ENCODE results near the gene SHTN1. TPM values are rescaled to one million over a fixed set of nuclear protein-coding genes. Genes with fewer than 3 reads are reported as not detected.

SHTN1 gene, protein sequence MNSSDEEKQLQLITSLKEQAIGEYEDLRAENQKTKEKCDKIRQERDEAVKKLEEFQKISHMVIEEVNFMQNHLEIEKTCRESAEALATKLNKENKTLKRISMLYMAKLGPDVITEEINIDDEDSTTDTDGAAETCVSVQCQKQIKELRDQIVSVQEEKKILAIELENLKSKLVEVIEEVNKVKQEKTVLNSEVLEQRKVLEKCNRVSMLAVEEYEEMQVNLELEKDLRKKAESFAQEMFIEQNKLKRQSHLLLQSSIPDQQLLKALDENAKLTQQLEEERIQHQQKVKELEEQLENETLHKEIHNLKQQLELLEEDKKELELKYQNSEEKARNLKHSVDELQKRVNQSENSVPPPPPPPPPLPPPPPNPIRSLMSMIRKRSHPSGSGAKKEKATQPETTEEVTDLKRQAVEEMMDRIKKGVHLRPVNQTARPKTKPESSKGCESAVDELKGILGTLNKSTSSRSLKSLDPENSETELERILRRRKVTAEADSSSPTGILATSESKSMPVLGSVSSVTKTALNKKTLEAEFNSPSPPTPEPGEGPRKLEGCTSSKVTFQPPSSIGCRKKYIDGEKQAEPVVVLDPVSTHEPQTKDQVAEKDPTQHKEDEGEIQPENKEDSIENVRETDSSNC
- 10 to 100 TPM; 13.9 to 18.2 TPM for total RNA-seq

DNA sequence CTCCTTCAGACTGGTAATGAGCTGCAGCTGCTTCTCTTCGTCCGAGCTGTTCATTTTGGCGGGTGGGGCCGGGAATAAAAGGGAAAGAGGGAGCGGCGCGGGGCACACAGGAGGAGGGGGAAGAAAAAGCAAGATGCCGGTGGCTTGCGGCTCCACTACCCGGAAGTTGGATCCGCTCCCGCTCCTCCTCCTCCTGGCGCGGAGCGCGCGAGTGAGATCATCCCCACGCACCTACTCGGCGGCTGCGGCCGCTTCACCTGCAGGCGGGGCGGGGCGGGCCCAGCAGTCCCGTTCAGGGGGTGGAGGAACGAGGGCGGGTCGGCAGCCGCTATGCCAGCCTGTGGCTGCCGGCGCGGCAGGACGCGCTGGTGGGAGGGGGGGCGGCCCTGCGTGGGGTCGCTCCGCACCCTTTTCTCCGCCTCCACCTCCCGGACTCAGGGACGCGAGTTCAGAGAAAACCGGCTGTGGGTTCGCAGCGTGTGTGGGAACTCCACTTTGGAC, at the start of gene SHTN1:
Gene SHTN1 (minus strand): TSS at position 162 of the 501 bp plus-strand sequence. CDS start 108 bp downstream, at position 54.
- H3K36me3 ChIP-seq, result no peaks in the 10 kb centered on the region
- DNase-seq (ENCODE audit: low spot score), result peak; percentile 7
- H3K4me1 ChIP-seq (ENCODE audit: control insufficient read depth in 1 of 2, low read depth in 2 of 2), result peaks cover 3 to 7% of the 10 kb centered on the region in 2 donors
- H3K4me3 ChIP-seq, result peak within 1 kb of the TSS; percentile 87
- peak within 1 kb of the TSS; percentile 65 to 69 for H3K27ac ChIP-seq
- no peak for ATAC-seq (ENCODE audit: insufficient number of reproducible peaks, low FRiP score, low read depth)
- H3K9me3 ChIP-seq, result no peaks in the 10 kb centered on the region
- no peaks in the 10 kb centered on the region for H3K27me3 ChIP-seq (replicated peaks; ENCODE audit: insufficient read depth)
- TF ChIP-seq, protein P1, sequence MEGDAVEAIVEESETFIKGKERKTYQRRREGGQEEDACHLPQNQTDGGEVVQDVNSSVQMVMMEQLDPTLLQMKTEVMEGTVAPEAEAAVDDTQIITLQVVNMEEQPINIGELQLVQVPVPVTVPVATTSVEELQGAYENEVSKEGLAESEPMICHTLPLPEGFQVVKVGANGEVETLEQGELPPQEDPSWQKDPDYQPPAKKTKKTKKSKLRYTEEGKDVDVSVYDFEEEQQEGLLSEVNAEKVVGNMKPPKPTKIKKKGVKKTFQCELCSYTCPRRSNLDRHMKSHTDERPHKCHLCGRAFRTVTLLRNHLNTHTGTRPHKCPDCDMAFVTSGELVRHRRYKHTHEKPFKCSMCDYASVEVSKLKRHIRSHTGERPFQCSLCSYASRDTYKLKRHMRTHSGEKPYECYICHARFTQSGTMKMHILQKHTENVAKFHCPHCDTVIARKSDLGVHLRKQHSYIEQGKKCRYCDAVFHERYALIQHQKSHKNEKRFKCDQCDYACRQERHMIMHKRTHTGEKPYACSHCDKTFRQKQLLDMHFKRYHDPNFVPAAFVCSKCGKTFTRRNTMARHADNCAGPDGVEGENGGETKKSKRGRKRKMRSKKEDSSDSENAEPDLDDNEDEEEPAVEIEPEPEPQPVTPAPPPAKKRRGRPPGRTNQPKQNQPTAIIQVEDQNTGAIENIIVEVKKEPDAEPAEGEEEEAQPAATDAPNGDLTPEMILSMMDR (IDR thresholded peaks at IDR 0.05), result no peak

DNA sequence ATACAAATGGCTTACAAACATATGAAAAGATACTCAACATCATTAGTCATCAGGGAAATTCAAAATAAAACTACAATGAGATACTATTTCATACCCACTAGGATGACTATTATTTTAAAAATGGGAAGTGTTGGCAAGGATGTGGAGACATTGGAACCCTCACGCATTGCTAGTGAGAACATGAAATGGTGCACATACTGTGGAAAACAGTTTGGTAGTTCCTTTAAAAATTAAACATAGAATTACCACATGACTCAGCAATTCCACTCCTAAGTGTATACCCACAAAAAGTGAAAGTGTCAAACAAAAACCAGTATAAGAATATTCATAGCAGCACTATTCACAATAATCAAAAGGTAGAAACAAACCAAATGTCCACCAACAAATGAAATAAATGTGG, 48.5 kb upstream of the SHTN1 start:
- H3K27ac ChIP-seq, result no peak overlapping the region
- H3K9me3 ChIP-seq, result peaks cover 3% of the 10 kb centered on the region
- no peak overlapping the region for H3K4me3 ChIP-seq
- no peaks in the 10 kb centered on the region for H3K27me3 ChIP-seq (replicated peaks; ENCODE audit: insufficient read depth)
- DNase-seq (ENCODE audit: low spot score) (no peak), ATAC-seq (ENCODE audit: insufficient number of reproducible peaks, low FRiP score, low read depth) (no peak)
- TF ChIP-seq, protein P1 (IDR thresholded peaks at IDR 0.05), result no peak
- H3K36me3 ChIP-seq, result no peaks in the 10 kb centered on the region
- no peaks in the 10 kb centered on the region for H3K4me1 ChIP-seq (ENCODE audit: control insufficient read depth in 1 of 2, low read depth in 2 of 2)

DNA sequence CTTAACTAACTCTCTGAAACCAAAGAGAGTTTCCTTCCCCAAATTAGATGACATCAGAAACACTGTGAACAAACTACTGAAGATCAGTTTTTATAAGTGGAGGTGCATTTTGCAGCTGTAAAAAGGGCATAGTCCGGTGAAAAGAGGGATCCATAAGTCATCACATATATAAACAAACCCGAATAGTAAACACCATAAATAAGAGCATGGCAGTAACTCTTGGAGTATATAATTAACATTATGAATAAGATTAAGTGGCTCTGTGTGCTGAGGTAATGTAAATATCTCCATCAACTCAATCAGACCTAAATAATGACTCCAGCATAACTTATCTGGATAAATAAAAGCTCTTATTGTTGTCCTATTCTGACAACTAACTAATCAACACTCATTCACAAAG, 43.0 kb upstream of the SHTN1 start:
- Histone ChIP-seq H3K4me1 (ENCODE audit: control insufficient read depth in 1 of 2, low read depth in 2 of 2) (no peaks in the 10 kb centered on the region), H3K4me3 (no peak overlapping the region), H3K27ac (no peak overlapping the region), H3K36me3 (no peaks in the 10 kb centered on the region), H3K9me3 (peaks cover 3% of the 10 kb centered on the region), H3K27me3 (replicated peaks; ENCODE audit: insufficient read depth) (no peaks in the 10 kb centered on the region)
- ATAC-seq (ENCODE audit: insufficient number of reproducible peaks, low FRiP score, low read depth) (no peak), DNase-seq (ENCODE audit: low spot score) (no peak)
- TF ChIP-seq, protein P1 (IDR thresholded peaks at IDR 0.05), result no peak

DNA sequence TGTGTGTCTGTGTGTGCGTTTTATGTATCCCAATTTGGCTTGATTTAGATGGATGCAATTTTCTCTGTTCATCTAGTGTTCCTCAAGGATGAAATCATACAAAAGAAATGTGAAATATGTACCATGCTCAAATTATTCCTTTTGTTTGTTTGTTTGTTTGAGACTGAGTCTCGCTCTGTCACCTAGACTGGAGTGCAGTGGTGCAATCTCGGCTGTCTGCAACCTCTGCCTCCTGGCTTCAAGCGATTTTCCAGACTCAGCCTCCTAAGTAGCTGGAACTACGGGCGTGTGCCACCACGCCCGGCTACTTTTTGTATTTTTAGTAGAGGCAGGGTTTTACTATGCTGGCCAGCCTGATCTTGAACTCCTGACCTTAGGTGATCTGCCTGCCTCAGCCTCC, 11.3 kb upstream of the SHTN1 start:
- Histone ChIP-seq H3K4me1 (ENCODE audit: control insufficient read depth in 1 of 2, low read depth in 2 of 2) (no peaks in the 10 kb centered on the region), H3K27ac (no peak overlapping the region), H3K9me3 (no peaks in the 10 kb centered on the region), H3K36me3 (no peaks in the 10 kb centered on the region), H3K27me3 (replicated peaks; ENCODE audit: insufficient read depth) (no peaks in the 10 kb centered on the region), H3K4me3 (no peak overlapping the region)
- DNase-seq (ENCODE audit: low spot score), result no peak
- ATAC-seq (ENCODE audit: insufficient number of reproducible peaks, low FRiP score, low read depth), result no peak
- TF ChIP-seq, protein P1 (IDR thresholded peaks at IDR 0.05), result no peak

DNA sequence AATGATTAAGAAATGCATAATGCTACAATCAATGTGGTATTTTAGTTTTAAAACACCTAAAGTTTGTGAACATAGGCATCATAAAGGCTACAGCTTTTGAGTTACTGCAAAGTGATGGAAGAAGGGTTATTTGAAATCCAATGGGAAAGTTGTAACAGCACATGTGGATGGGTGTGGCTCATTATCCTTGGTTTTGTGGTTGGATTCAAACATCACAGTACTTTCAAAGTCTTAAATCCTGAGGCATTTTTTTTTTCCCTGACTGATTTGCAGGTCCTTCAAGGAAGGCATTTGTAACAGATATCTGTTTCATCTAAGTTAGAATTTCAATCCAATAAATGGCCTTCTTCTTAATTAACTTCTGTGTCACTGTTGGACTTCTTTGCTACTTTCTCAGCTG, 9.8 kb upstream of the SHTN1 start:
- DNase-seq (ENCODE audit: low spot score) (no peak), ATAC-seq (ENCODE audit: insufficient number of reproducible peaks, low FRiP score, low read depth) (no peak)
- Histone ChIP-seq H3K36me3 (no peaks in the 10 kb centered on the region), H3K27ac (no peak overlapping the region), H3K4me1 (ENCODE audit: control insufficient read depth in 1 of 2, low read depth in 2 of 2) (no peaks in the 10 kb centered on the region), H3K27me3 (replicated peaks; ENCODE audit: insufficient read depth) (no peaks in the 10 kb centered on the region), H3K4me3 (no peak overlapping the region), H3K9me3 (no peaks in the 10 kb centered on the region)
- TF ChIP-seq, protein P1 (IDR thresholded peaks at IDR 0.05), result no peak
